Fibroblast of gingiva (primary cell): ENCODE data around the gene MAP4K4.

Source experiments
- DNase-seq: peaks from one replicate; pipeline ENCODE4 v3.0.0-alpha.2; 2011; ENCODE audit warnings: low read depth

The MAP4K4 gene

GRCh38 chr2:101870444-101870843 lies 172.9 kb downstream of the MAP4K4 start:
- no peak for DNase-seq

GRCh38 chr2:101871480-101871879 lies 174.0 kb downstream of the MAP4K4 start:
- DNase-seq: no peak

GRCh38 chr2:101872480-101872879 lies 175.0 kb downstream of the MAP4K4 start:
- no peak for DNase-seq

- no peak for DNase-seq
Observed at GRCh38 chr2:101873543-101873942, 176.0 kb downstream of the MAP4K4 start.

- DNase-seq: no peak
Observed at GRCh38 chr2:101874069-101874468, 176.6 kb downstream of the MAP4K4 start.

GRCh38 chr2:101879466-101879865 lies 182.0 kb downstream of the MAP4K4 start:
- no peak for DNase-seq

- DNase-seq: no peak
Observed at GRCh38 chr2:101881131-101881530, 183.6 kb downstream of the MAP4K4 start.

- no peak for DNase-seq
Observed at GRCh38 chr2:101882769-101883307, 185.3 kb downstream of the MAP4K4 start.

- DNase-seq: peak; percentile 58
Observed at GRCh38 chr2:101883860-101884259, 186.4 kb downstream of the MAP4K4 start.

- no peak for DNase-seq
Observed at GRCh38 chr2:101884423-101884822, 186.9 kb downstream of the MAP4K4 start.

GRCh38 chr2:101887328-101887727 lies 189.8 kb downstream of the MAP4K4 start:
- no peak for DNase-seq

GRCh38 chr2:101889460-101890098 lies 192.1 kb downstream of the MAP4K4 start:
- DNase-seq: no peak

GRCh38 chr2:101892377-101892776 lies 194.9 kb downstream of the MAP4K4 start:
- DNase-seq: no peak

- DNase-seq: peak; percentile 61
Observed at GRCh38 chr2:101893681-101894381, 196.3 kb downstream of the MAP4K4 start.

GRCh38 chr2:101895039-101895438 lies 197.5 kb downstream of the MAP4K4 start:
- no peak for DNase-seq

- DNase-seq: no peak
Observed at GRCh38 chr2:101895819-101896322, 198.4 kb downstream of the MAP4K4 start.

GRCh38 chr2:101897301-101897700 lies 199.8 kb downstream of the MAP4K4 start:
- DNase-seq: no peak

- no peak for DNase-seq
Observed at GRCh38 chr2:101899265-101899664, 201.8 kb downstream of the MAP4K4 start.

- no peak for DNase-seq
Observed at GRCh38 chr2:101899871-101900270, 202.4 kb downstream of the MAP4K4 start.

- DNase-seq: no peak
Observed at GRCh38 chr2:101900375-101900774, 202.9 kb downstream of the MAP4K4 start.

GRCh38 chr2:101901241-101901640 lies 203.7 kb downstream of the MAP4K4 start:
- no peak for DNase-seq

- no peak for DNase-seq
Observed at GRCh38 chr2:101902169-101902568, 204.7 kb downstream of the MAP4K4 start.

GRCh38 chr2:101904916-101905315 lies 207.4 kb downstream of the MAP4K4 start:
- no peak for DNase-seq
